Stimulated activated CD4-positive, alpha-beta T cell treated with anti-CD3 and anti-CD28 coated beads, TNF-alpha, amount 100 ng/mL, for 48 hours (primary cell): ENCODE measurements around the gene NKG7.
"Not testable (repeated sequence)": the region's sequence is repeated elsewhere in the genome, so short reads cannot be mapped to it uniquely, and the experiment has no call there.

Experiments
- DNase-seq, 3 donors: peaks; one replicate each; pipeline ENCODE4 v3.0.0-alpha.2; 2020; ENCODE audit warnings: low read depth in 3 of 3

Gene NKG7, protein sequence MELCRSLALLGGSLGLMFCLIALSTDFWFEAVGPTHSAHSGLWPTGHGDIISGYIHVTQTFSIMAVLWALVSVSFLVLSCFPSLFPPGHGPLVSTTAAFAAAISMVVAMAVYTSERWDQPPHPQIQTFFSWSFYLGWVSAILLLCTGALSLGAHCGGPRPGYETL

GRCh38 chr19:51372649-51373504 lies at the start of gene NKG7:
Gene NKG7 (minus strand): TSS chr19:51372654. CDS start chr19:51372535, 119 bp downstream.
- peak; percentile 71 to 82 (median 79) for DNase-seq

DNA sequence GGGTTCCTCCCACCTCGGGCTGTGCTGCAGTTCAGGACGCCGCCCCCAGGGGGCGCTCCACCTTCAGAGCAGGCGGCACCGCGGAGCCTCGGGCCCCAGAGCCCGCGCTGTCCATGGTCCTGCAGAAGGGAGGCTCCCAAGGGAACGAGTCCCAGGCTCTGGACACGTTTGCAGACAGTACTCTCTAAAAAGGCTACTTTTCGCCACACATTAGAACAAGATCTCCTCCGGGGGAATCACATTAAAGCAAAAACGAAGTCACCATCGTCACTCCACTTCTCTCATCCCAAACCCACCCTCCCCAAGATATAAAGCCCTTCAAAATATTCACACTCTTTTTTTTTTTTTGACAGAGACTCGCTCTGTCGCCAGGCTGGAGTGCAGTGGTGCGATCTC lies 49.6 kb upstream of the NKG7 start:
- peak; percentile 73 to 92 (median 92) for DNase-seq

DNA sequence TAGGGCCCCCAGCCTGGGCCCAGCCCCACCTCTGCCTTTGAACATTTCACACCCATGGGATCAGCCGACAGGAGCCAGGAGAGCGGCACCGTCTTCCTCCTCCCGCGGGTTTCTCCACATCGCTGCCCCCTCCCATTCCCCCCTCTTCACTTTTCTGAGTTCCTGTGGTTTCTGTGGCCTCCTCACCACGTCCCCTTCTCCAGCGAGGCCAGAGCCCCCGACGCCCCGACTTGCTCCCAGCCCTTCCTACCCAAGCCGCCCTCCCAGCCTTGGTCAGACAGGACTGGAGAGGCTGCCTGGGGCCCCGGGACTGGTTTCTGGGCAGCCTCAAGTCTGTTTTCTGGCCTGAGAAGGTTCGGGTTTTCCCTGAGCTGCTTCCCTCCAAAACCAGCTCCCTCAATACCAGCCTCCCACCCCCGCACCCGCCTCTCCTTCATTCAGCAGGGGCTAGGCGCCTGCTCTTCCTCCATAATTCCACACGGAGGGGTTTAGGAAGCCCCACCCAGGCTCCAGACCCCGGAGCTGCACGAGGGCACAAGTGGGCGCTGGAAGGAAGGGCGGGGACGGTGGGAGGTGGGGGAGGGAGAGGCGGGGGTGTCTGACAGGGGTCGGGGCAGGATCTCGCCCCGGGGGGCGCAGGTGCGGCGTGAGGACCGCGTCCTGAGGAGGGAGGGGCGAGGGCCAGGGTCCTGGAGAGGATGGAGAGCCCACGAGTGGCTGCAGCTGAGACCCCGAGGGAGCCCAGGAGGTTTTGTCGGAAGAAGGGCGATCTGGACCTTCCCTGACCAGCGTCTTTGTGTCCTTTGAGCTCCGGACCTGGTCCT lies 49.0 kb upstream of the NKG7 start:
- DNase-seq, result no peak

DNA sequence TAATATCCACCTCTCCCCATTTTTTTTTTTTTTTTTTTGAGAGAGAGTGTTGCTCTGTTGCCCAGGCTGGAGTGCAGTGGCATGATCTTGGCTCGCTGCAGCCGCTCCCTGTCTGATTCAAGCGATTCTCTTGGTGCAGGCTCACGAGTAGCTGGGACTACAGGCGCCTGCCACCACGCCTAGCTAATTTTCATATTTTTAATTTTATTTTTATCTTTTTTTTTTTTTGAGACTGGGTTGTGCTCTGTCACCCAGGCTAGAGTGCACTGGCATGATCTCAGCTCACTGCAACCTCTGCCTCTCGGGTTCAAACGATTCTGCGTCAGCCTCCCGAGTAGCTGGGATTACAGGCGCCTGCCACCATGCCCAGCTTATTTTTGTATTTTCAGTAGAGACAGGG lies 48.1 kb upstream of the NKG7 start:
- DNase-seq, result not testable (repeated sequence)

GRCh38 chr19:51418707-51419106 lies 46.3 kb upstream of the NKG7 start:
- DNase-seq, result no peak

- DNase-seq, result no peak
Observed at GRCh38 chr19:51417810-51418157, 45.3 kb upstream of the NKG7 start.

DNA sequence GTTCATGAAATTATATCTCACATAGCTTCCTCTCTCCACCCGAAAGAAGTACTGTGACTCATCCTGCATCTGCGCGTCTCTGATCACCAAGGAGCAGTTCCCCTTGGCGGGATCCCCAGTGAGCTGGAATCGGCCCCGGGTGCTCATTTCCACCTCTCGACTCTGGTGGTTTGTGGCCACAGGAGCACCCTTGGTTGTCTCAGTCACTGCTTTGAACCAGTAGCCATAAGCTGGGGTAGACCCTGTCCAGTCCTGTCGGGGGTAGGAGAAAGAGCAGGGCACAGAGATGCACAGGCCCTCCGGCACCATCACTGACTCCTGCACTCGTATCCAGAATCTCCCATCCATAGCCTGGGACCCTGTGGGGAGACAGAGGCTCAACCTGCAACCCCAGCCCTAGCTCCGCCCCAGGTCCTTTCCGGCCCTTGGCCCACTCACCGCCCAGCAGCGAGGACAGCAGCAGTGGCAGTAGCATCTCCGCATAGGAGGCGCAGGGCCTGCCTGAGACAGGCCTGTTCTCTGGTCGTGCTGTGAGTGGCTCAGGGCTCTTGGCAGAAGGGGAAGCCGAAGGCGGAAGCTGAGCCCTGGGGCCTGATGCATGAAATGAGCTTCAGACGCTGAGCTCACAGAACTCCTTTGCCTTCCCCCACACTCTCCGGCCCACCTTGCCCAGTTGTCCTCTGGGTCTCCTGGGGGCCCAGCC lies 44.8 kb upstream of the NKG7 start, which contains the start of gene SIGLEC10:
SIGLEC10 (minus strand) TSS at position 536 of the 703 bp plus-strand sequence; CDS start at position 475, 61 bp downstream.
- DNase-seq, result peak in 1 of 3 donors; percentile 34

DNA sequence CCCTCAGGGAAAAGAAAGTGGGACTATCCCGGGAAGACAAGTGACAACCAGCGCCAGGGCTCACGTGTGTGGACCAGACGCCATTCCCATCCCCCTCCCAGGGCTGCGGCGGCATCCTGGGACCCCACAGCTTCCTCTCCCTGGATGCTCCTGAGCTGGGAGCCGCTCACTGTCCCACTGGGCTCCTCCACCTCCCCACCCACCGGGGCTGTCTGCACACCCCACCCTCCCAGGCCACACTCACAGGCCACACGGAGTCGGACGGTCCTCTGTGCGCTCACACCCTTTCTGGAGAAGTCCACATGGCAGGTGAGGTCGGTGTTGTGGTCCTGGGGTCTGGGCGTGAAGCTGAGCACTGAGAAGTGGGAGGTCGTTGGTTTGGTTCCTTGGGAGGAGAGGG lies 44.0 kb upstream of the NKG7 start:
- DNase-seq, result not testable (repeated sequence)

- no peak for DNase-seq
Observed at GRCh38 chr19:51415187-51415586, 42.7 kb upstream of the NKG7 start.

GRCh38 chr19:51410950-51411748 lies 38.7 kb upstream of the NKG7 start:
- DNase-seq, result no peak

GRCh38 chr19:51407511-51408131 lies 35.2 kb upstream of the NKG7 start:
- DNase-seq, result no peak

DNA sequence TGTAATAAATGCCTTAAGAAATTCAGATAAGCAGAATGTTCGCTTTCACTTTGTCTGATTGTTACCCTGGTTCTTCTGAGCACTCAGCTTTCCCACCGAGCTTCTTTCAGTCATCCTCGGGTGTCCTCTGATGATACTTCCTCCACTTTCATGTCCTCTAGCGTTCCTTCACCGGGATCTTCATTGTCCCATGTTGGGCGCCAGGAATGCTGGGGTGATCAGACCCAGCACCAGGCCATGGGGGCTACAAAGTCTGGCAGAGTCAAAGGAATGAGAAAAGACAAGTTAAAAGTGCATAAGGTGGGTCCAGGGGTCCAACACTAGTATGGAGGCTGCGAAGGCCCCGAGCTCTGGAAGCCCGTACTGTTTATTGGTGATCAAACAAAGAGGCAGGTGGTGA lies 29.7 kb upstream of the NKG7 start:
- DNase-seq, result no peak

GRCh38 chr19:51399936-51400335 lies 27.5 kb upstream of the NKG7 start:
- DNase-seq, result not testable (repeated sequence)

- no peak for DNase-seq
Observed at GRCh38 chr19:51399231-51399630, 26.8 kb upstream of the NKG7 start.

GRCh38 chr19:51398096-51398704 lies 25.7 kb upstream of the NKG7 start:
- no peak for DNase-seq

DNA sequence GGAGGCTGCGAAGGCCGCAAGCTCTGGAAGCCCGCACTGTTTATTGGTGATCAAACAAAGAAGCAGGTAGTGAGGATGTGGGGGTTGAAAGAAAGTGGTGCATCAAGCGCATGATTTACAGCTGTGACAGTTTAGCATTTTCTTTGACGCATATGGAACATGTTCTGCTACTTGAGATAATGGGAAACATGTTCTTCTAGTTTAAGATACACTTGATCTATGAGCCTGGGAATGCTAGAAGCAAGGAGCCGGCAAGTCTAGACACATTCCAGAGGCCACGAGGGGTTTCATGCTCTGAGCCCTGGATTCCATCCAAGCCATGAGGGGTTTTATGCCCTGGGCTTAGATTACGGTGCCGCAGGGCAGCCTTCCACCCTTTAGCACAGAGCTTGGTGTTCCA lies 25.0 kb upstream of the NKG7 start:
- not testable (repeated sequence) for DNase-seq

- DNase-seq, result no peak
Observed at GRCh38 chr19:51396175-51396574, 23.7 kb upstream of the NKG7 start.

DNA sequence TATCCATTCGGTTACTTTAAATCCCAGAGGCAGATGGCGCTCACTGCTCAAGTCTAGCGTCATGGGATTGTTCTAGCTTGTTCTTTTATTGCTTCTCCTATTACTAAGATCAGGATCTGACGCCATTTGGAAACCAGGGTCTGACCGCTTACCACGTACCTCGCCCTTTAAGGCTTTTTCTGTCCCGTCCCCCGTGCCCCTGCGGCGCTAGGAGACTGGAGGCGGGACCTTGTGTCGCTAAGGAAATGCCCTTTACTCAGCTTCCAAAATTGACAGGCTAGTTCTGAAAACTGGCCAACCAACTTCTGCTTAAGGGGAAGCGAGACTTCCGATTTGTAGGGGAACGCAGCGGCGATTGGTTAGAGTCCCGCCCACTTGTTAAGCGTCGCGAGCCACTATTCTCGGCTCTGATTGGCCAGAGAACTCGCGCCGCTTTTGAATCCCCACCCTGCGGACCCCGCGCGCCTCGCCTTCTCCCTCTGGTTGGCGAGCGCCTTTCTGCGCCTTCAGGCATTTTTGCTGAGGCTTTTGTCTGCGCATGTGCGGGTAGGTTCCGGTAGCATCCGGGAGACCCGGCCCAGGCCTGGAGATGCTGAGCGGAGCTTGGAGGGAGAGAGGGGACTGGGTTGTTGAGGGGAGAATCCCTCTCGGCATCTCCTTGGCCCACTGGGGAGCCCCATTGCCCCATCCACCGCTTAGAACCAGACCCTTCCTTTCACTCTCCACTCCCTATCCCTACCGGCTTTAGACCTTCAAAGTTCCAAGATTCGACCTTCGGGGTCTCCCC lies 21.8 kb upstream of the NKG7 start:
- DNase-seq, result peak; percentile 92 to 96 (median 93)

DNA sequence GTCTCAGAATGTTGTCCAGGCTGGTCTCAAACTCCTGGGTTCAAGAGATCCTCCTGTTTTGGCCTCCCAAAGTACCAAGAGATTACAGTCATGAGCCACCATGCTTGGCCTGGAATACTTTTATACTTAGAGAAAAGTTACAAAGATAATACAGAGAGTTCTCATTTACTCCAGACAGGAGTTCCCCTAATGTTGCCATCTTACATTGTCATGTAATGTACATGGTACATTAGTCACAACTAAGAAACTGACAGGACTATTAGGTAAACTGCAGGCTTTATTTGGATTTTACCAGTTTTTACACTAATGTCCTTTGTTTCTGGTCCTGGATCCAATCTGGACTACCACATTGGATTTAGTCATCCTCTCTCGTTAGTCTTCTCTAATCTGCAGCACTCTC lies 20.2 kb upstream of the NKG7 start:
- no peak for DNase-seq
